Measurements from ENCODE around the gene ARL3. TPM values are rescaled to one million over a fixed set of nuclear protein-coding genes. Genes with fewer than 3 reads are reported as not detected.
A peak's percentile ranks its signal among the peaks of the same experiment; 100 is the strongest.

ARL3 gene
- total RNA-seq, 2 experiments from 2014 or later, result 5.3 to 6.2 TPM

- intact Hi-C loops (cut with micrococcal nuclease), result no loop called here
- Mint-ChIP-seq H3K4me3 (no peak overlapping the region), H3K36me3 (ENCODE audit: low read depth) (peaks cover 6% of the 10 kb centered on the region), H3K27me3 (no peaks in the 10 kb centered on the region), H3K27ac (peak overlapping the region; percentile 34), H3K4me1 (ENCODE audit: low read depth) (peaks cover 7% of the 10 kb centered on the region), H3K9me3 (peaks cover 4% of the 10 kb centered on the region)
- no peak for TF ChIP-seq CTCF (IDR thresholded peaks at IDR 0.05)
- ChIA-PET CTCF (interaction anchor here (1.0 to 1.1 kb wide), 2 partner anchors 12 to 69 kb away, joined by 3 read pairs; no protein-coding TSS in a partner anchor), POLR2A (interaction anchor here (1.0 kb wide), 1 partner anchor 14 kb away, joined by 3 read pairs; no protein-coding TSS in a partner anchor)
- ATAC-seq (no peak), DNase-seq (no peak)
Measured at GRCh38 chr10:102738692-102739121, 24.5 kb upstream of the ARL3 start.

GRCh38 chr10:102735065-102735562 lies 20.9 kb upstream of the ARL3 start:
- peaks cover 17% of the 10 kb centered on the region for H3K36me3 Mint-ChIP-seq (ENCODE audit: low read depth)
- H3K27me3 Mint-ChIP-seq, result no peaks in the 10 kb centered on the region
- H3K4me3 Mint-ChIP-seq, result no peak overlapping the region
- ATAC-seq (no peak), DNase-seq (no peak)
- POLR2A ChIA-PET, result no interaction called here
- no peaks in the 10 kb centered on the region for H3K4me1 Mint-ChIP-seq (ENCODE audit: low read depth)
- CTCF ChIA-PET, result no interaction called here
- H3K9me3 Mint-ChIP-seq, result no peaks in the 10 kb centered on the region
- TF ChIP-seq CTCF (IDR thresholded peaks at IDR 0.05), result no peak
- intact Hi-C loops (cut with micrococcal nuclease), result no loop called here
- no peak overlapping the region for H3K27ac Mint-ChIP-seq

- no peaks in the 10 kb centered on the region for H3K9me3 Mint-ChIP-seq
- H3K4me1 Mint-ChIP-seq (ENCODE audit: low read depth), result peaks cover 8% of the 10 kb centered on the region
- H3K27ac Mint-ChIP-seq, result no peak overlapping the region
- ChIA-PET CTCF (interaction anchor here (2.0 kb wide), 1 partner anchor 19 kb away, joined by 7 read pairs; the partner anchor contains the start of gene ARL3), POLR2A (interaction anchor here (1.5 kb wide), 1 partner anchor 9 kb away, joined by 4 read pairs; no protein-coding TSS in a partner anchor)
- ATAC-seq, result no peak
- H3K36me3 Mint-ChIP-seq (ENCODE audit: low read depth), result peaks cover 29% of the 10 kb centered on the region
- H3K4me3 Mint-ChIP-seq, result no peak overlapping the region
- TF ChIP-seq CTCF (IDR thresholded peaks at IDR 0.05), result no peak
- no peak for DNase-seq
- intact Hi-C loops (cut with micrococcal nuclease), result no loop called here
- no peaks in the 10 kb centered on the region for H3K27me3 Mint-ChIP-seq
Measured at GRCh38 chr10:102732661-102733060, 18.5 kb upstream of the ARL3 start.

GRCh38 chr10:102731222-102731800 lies 17.1 kb upstream of the ARL3 start:
- CTCF ChIA-PET, result interaction anchor here (2.0 kb wide), 1 partner anchor 18 kb away, joined by 7 read pairs; the partner anchor contains the start of gene ARL3
- DNase-seq (no peak), ATAC-seq (no peak)
- no peak for TF ChIP-seq CTCF (IDR thresholded peaks at IDR 0.05)
- no peak overlapping the region for H3K4me3 Mint-ChIP-seq
- no peaks in the 10 kb centered on the region for H3K9me3 Mint-ChIP-seq
- peak overlapping the region; percentile 52 for H3K27ac Mint-ChIP-seq
- H3K27me3 Mint-ChIP-seq, result no peaks in the 10 kb centered on the region
- intact Hi-C loops (cut with micrococcal nuclease), result no loop called here
- peaks cover 38% of the 10 kb centered on the region for H3K36me3 Mint-ChIP-seq (ENCODE audit: low read depth)
- POLR2A ChIA-PET, result interaction anchor here (0.7 kb wide), 1 partner anchor 15 kb away, joined by 4 read pairs; no protein-coding TSS in a partner anchor
- peaks cover 8% of the 10 kb centered on the region for H3K4me1 Mint-ChIP-seq (ENCODE audit: low read depth)

Data from activated CD8-positive, alpha-beta T cell treated with anti-CD3 and anti-CD28 coated beads for 36 hours (primary cell).